ENCODE results near the gene MT1B. TPM values are rescaled to one million over a fixed set of nuclear protein-coding genes. Genes with fewer than 3 reads are reported as not detected.

MT1B gene
- polyA plus RNA-seq, 1 of the 3 experiments (the other 2 are of a cell fraction), result not detected

- POLR2A ChIA-PET, result no interaction called here
- Histone ChIP-seq H3K27me3 (ENCODE audit: insufficient read depth) (no peaks in the 10 kb centered on the region), H3K4me1 (ENCODE audit: control insufficient read depth in 1 of 2, insufficient read depth in 2 of 2, low read depth in 1 of 2, low read length in 1 of 2) (no peaks in the 10 kb centered on the region; a peak in 1 of 4 replicates), H3K4me2 (no peak overlapping the region), H3K9me2 (no peaks in the 10 kb centered on the region), H3F3A (replicated peaks; ENCODE audit: insufficient read depth) (no peaks in the 10 kb centered on the region), H3K4me3 (ENCODE audit: low read depth in 2 of 2, low read length in 1 of 2) (no peak overlapping the region), H2AFZ (ENCODE audit: low read depth) (no peak overlapping the region), H3K9ac (no peak overlapping the region), H3K27ac (ENCODE audit: low read depth in 2 of 2, low read length in 1 of 2) (no peak overlapping the region), H3K79me2 (ENCODE audit: insufficient read depth) (no peaks in the 10 kb centered on the region), H4K20me1 (ENCODE audit: insufficient read depth) (no peaks in the 10 kb centered on the region), H3K9me3 (no peaks in the 10 kb centered on the region), H3K36me3 (replicated peaks in 1 of 2; ENCODE audit: control insufficient read depth in 1 of 2, insufficient read depth in 2 of 2, low read length in 1 of 2) (no peaks in the 10 kb centered on the region)
- no CpG with 5 or more reads among the region's 1 CpG for WGBS (ENCODE audit: low lambda C conversion rate)
- DNase-seq, result no peak
- TF ChIP-seq JUND (IDR thresholded peaks at IDR 0.05) (no peak), RAD21 (IDR thresholded peaks at IDR 0.05; ENCODE audit: low read length) (no peak), ZBTB33 (IDR thresholded peaks at IDR 0.05; ENCODE audit: borderline replicate concordance, low read depth) (no peak), IRF3 (IDR thresholded peaks at IDR 0.05; ENCODE audit: low read depth, low read length) (no peak), USF2 (IDR thresholded peaks at IDR 0.05; ENCODE audit: borderline replicate concordance, low read depth, low read length) (no peak)
- CTCF ChIA-PET, result interaction anchor here (1.0 to 1.6 kb wide), 3 partner anchors 11 to 181 kb away, joined by 3 to 5 read pairs (median 5); no protein-coding TSS in a partner anchor
Observed at GRCh38 chr16:56695246-56695645, 43.6 kb downstream of the MT1B start.

- H3K9me2 ChIP-seq, result no peaks in the 10 kb centered on the region
- H3F3A ChIP-seq (replicated peaks; ENCODE audit: insufficient read depth), result no peaks in the 10 kb centered on the region
- no peak overlapping the region for H3K9ac ChIP-seq
- CTCF ChIA-PET, result interaction anchor here (0.9 to 1.8 kb wide), 4 partner anchors 13 to 121 kb away, joined by 3 to 6 read pairs (median 4); no protein-coding TSS in a partner anchor
- H3K27me3 ChIP-seq (ENCODE audit: insufficient read depth), result no peaks in the 10 kb centered on the region
- no peak overlapping the region for H2AFZ ChIP-seq (ENCODE audit: low read depth)
- TF ChIP-seq MEF2A (IDR thresholded peaks at IDR 0.05; ENCODE audit: borderline replicate concordance, low read depth) (no peak), FOXM1 (IDR thresholded peaks at IDR 0.05; ENCODE audit: low read depth) (no peak), EP300 (IDR thresholded peaks at IDR 0.05; ENCODE audit: borderline replicate concordance in 1 of 2, low read depth in 1 of 2, low read length in 1 of 2) (no peak), ZBTB33 (IDR thresholded peaks at IDR 0.05; ENCODE audit: borderline replicate concordance, low read depth) (no peak), FOSL2 (IDR thresholded peaks at IDR 0.05; ENCODE audit: borderline replicate concordance, low read depth) (no peak), ELF1 (IDR thresholded peaks at IDR 0.05) (no peak), CHD2 (IDR thresholded peaks at IDR 0.05; ENCODE audit: low read length, partially characterized antibody) (no peak)
- no peak overlapping the region for H3K4me2 ChIP-seq
- no peak for DNase-seq
- no peaks in the 10 kb centered on the region for H3K79me2 ChIP-seq (ENCODE audit: insufficient read depth)
- H3K4me3 ChIP-seq (ENCODE audit: low read depth in 2 of 2, low read length in 1 of 2), result no peak overlapping the region
- no peaks in the 10 kb centered on the region for H4K20me1 ChIP-seq (ENCODE audit: insufficient read depth)
- H3K4me1 ChIP-seq (ENCODE audit: control insufficient read depth in 1 of 2, insufficient read depth in 2 of 2, low read depth in 1 of 2, low read length in 1 of 2), result no peaks in the 10 kb centered on the region; a peak in 1 of 4 replicates
- H3K27ac ChIP-seq (ENCODE audit: low read depth in 2 of 2, low read length in 1 of 2), result no peak overlapping the region
- no peaks in the 10 kb centered on the region for H3K9me3 ChIP-seq
- WGBS (ENCODE audit: low lambda C conversion rate), result 46% methylated on average over 3 of the region's 5 CpGs
- POLR2A ChIA-PET, result no interaction called here
- no peaks in the 10 kb centered on the region for H3K36me3 ChIP-seq (replicated peaks in 1 of 2; ENCODE audit: control insufficient read depth in 1 of 2, insufficient read depth in 2 of 2, low read length in 1 of 2)
Observed at GRCh38 chr16:56697456-56698155, 45.9 kb downstream of the MT1B start.
